Measurements from ENCODE around the gene HGFAC.

DNA sequence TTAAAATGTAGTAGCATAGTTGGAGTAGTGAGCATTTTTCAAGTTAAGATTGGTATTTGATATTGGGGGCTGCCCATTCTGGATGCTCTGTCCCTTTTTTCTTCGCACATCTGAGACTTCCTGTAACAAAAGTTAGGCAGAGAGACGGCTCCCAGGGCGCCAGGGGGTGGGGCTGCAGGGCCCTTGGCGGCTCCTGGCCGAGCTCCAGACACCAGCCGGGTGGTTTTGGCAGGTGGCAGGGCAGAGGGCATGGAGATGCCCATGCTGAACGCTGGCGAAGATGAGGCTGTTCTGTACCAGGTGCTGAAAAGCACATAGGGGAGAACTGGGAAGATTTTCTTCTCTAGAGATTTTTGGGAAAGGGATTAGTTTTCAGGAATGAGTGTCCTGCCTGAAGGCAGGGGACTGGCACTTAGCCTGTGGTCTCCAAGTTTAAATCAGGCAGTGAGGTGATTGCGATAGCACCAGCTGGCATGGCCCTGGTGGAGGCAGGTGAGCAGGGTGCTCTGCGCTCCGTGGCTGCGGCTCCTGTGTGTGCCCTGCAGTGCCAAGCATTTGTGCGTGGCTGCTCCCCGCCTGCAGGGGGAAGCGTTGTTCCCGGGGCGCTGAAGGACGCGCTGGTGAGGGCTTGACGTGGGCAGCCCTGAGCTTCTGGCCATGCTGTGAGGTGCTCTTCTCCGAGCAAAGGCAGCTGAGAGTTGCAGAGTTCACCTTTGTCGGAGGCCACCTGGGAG lies 23.6 kb upstream of the HGFAC start:
- TF ChIP-seq, protein P1, sequence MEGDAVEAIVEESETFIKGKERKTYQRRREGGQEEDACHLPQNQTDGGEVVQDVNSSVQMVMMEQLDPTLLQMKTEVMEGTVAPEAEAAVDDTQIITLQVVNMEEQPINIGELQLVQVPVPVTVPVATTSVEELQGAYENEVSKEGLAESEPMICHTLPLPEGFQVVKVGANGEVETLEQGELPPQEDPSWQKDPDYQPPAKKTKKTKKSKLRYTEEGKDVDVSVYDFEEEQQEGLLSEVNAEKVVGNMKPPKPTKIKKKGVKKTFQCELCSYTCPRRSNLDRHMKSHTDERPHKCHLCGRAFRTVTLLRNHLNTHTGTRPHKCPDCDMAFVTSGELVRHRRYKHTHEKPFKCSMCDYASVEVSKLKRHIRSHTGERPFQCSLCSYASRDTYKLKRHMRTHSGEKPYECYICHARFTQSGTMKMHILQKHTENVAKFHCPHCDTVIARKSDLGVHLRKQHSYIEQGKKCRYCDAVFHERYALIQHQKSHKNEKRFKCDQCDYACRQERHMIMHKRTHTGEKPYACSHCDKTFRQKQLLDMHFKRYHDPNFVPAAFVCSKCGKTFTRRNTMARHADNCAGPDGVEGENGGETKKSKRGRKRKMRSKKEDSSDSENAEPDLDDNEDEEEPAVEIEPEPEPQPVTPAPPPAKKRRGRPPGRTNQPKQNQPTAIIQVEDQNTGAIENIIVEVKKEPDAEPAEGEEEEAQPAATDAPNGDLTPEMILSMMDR (IDR thresholded peaks at IDR 0.05) = no peak
- no peak for TF ChIP-seq POLR2A (IDR thresholded peaks at IDR 0.05)
